Gastrocnemius medialis (tissue), 4 donors: ENCODE results near the gene PRIM1. TPM values are rescaled to one million over a fixed set of nuclear protein-coding genes. Genes with fewer than 3 reads are reported as not detected.
"Not testable (repeated sequence)": the region's sequence is repeated elsewhere in the genome, so short reads cannot be mapped to it uniquely, and the experiment has no call there.

Experiments used
- ATAC-seq, 2 donors: fragments of 150-250 bp; one replicate each; pipeline ENCODE4 v1.9.1; 2016
- DNase-seq, 2 donors: peaks; one replicate each; pipeline ENCODE4 v3.0.0-alpha.2; 2019
- H3K27ac ChIP-seq, 4 donors: fragments of 200-600 bp; sonication (generic); 1 replicate in 1 of 4; 2 replicates in 3 of 4; pipeline ENCODE4 v1.5.1; 2016 to 2018; ENCODE audit warnings: mild to moderate bottlenecking in 2 of 4, moderate library complexity in 1 of 4
- H3K27me3 ChIP-seq, 3 donors: fragments of 200-600 bp; sonication (generic) in 2 of 3; 1 replicate in 1 of 3; 2 replicates in 2 of 3; pipeline versions ENCODE4 v1.5.1 to v1.6.0; 2016 to 2019; ENCODE audit warnings: mild to moderate bottlenecking in 1 of 3, moderate library complexity in 1 of 3
- H3K36me3 ChIP-seq, 2 donors: fragments of 200-600 bp; sonication (generic) in 1 of 2; one replicate each; pipeline ENCODE4 v1.5.1; 2017 to 2018
- H3K4me1 ChIP-seq, 2 donors: fragments of 200-600 bp; sonication (generic) in 1 of 2; one replicate each; pipeline ENCODE4 v1.5.1; 2016 to 2017; ENCODE audit warnings: mild to moderate bottlenecking in 2 of 2
- H3K4me3 ChIP-seq, 4 donors: fragments of 200-600 bp; sonication (generic) in 3 of 4; 1 replicate in 1 of 4; 2 replicates in 3 of 4; pipeline ENCODE4 v1.5.1; 2016 to 2019; ENCODE audit warnings: mild to moderate bottlenecking in 2 of 4
- H3K9me3 ChIP-seq, 3 donors: fragments of 200-600 bp; sonication (generic) in 2 of 3; 1 replicate in 1 of 3; 2 replicates in 2 of 3; pipeline ENCODE4 v1.5.1; 2016 to 2019
- POLR2A ChIP-seq, 2 donors: fragments of 450-650 bp; IDR thresholded peaks; one replicate each; pipeline ENCODE4 v1.6.1; 2017; ENCODE audit warnings: antibody characterized with exemption in 2 of 2, mild to moderate bottlenecking in 2 of 2, moderate library complexity in 2 of 2
- in situ Hi-C, 4 donors: fragments of 200-750 bp; cut with MboI; loops; one replicate each; pipeline versions ENCODE4 v1.15.0 to v1.8.0; 2017; ENCODE audit warnings: low sequenced_read_pairs in 4 of 4
- intact Hi-C: fragments of 100-400 bp; cut with DNase I; formaldehyde crosslinking; loops from one replicate; pipeline ENCODE4 v1.15.1; 2023; ENCODE audit warnings: low total_unique reads
- total RNA-seq, 4 donors: library from RNA; depleted of rRNA; stranded (reverse); fragments of >200 nt; gene quantifications; one replicate each; pipeline versions ENCODE4 v1.1.0 to v1.2.3, GENCODE V29; 2016
- TF ChIP-seq, protein P1 (sequence below), 5 experiments: fragments of 450-650 bp in 3 of 5; fragments of 200-600 bp in 2 of 5; sonication (generic) in 2 of 5; IDR thresholded peaks in 4 of 5; conservative IDR thresholded peaks in 1 of 5; 1 replicate in 4 of 5; 2 replicates in 1 of 5; pipeline ENCODE4 v1.5.1; 2016 to 2019; ENCODE audit warnings: antibody characterized with exemption in 5 of 5, mild to moderate bottlenecking in 3 of 5, moderate library complexity in 3 of 5

PRIM1 gene
- total RNA-seq, 4 donors from 2014 or later, result 3.2 to 5.9 (median 3.7) TPM

DNA sequence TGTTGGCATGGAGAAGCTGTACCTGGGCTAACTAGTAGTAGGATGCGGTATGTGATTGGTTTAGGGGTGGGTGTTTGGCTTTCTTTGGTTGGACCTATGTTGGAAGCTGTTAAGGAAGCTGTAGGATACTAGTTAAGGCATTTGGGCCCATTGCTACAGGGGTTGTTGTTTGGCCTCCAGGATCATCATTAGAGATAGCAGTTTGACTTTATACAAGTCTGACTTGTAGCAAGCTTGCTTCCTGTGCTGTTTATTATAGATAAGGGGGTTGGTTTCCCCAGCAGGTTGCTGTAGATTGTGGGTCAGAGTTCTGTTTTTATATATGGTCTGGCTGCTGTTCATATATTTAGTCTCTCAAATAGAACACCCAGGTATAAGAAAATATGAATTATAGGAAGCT lies 1.4 kb upstream of the PRIM1 start:
- TF ChIP-seq, protein P1, sequence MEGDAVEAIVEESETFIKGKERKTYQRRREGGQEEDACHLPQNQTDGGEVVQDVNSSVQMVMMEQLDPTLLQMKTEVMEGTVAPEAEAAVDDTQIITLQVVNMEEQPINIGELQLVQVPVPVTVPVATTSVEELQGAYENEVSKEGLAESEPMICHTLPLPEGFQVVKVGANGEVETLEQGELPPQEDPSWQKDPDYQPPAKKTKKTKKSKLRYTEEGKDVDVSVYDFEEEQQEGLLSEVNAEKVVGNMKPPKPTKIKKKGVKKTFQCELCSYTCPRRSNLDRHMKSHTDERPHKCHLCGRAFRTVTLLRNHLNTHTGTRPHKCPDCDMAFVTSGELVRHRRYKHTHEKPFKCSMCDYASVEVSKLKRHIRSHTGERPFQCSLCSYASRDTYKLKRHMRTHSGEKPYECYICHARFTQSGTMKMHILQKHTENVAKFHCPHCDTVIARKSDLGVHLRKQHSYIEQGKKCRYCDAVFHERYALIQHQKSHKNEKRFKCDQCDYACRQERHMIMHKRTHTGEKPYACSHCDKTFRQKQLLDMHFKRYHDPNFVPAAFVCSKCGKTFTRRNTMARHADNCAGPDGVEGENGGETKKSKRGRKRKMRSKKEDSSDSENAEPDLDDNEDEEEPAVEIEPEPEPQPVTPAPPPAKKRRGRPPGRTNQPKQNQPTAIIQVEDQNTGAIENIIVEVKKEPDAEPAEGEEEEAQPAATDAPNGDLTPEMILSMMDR (IDR thresholded peaks at IDR 0.05 in 4 of 5, conservative IDR thresholded peaks at IDR 0.05 in 1 of 5), result no peak
- TF ChIP-seq POLR2A (IDR thresholded peaks at IDR 0.05), result no peak
- in situ Hi-C loops, result no loop called here
- no peaks in the 10 kb centered on the region for H3K36me3 ChIP-seq
- no peak overlapping the region for H3K4me3 ChIP-seq
- ATAC-seq (no peak), DNase-seq (no peak)
- H3K9me3 ChIP-seq, result no peaks in the 10 kb centered on the region
- no peak overlapping the region for H3K27ac ChIP-seq
- intact Hi-C loops, result loop anchor here (5.0 kb wide), 1 partner anchor 254 kb away; the partner anchor contains the start of gene ZBTB39
- H3K27me3 ChIP-seq, result no peaks in the 10 kb centered on the region
- peaks cover 3 to 8% of the 10 kb centered on the region in 2 donors for H3K4me1 ChIP-seq

DNA sequence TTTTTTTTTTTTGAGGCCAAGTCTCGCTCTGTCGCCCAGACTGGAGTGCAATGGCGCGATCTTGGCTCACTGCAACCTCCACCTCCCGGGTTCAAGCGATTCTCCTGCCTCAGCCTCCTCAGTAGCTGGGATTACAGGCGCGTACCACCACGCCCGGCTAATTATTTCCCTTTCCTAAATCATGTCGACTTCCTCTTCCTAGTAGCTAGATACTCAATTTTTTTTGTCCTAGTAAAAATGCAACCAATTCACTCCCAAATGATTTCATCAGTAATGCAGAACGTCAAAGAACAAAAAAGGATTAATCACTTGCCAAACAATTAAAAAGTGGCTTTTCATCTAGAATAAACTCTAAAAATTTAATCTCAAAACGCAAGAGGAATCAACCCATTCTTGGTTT lies 1.5 kb downstream of the PRIM1 start:
- DNase-seq, H3K4me3 ChIP-seq, H3K27ac ChIP-seq, H3K4me1 ChIP-seq, in situ Hi-C loops, H3K27me3 ChIP-seq, ATAC-seq, H3K36me3 ChIP-seq, H3K9me3 ChIP-seq: not testable (repeated sequence)
- intact Hi-C loops, result loop anchor here (5.0 kb wide), 1 partner anchor 257 kb away; the partner anchor contains the start of gene ZBTB39

DNA sequence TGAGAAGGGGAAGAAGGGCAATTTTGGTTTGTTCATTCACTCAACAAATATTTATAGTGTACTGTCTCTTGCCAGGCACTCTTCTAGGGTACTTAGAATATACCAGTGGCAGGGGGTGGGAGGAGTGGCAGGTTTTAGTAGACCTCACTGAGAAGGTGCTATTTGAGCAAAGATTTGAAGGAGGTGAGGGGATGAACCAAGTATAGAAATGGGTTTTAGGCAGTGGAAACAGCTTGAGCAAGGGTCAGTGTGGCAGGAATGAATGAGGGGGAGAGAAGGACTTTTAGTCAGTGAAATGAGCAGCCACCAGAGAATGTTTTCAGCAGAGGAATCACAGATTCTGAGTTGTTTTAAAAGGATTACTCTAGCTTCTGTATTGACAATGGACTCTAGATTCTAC lies 2.3 kb downstream of the PRIM1 start:
- in situ Hi-C loops, result no loop called here
- intact Hi-C loops, result loop anchor here (5.0 kb wide), 1 partner anchor 257 kb away; the partner anchor contains the start of gene ZBTB39
- Histone ChIP-seq H3K4me3 (no peak overlapping the region), H3K9me3 (no peaks in the 10 kb centered on the region), H3K27ac (no peak overlapping the region), H3K36me3 (peaks cover 0 to 3% of the 10 kb centered on the region in 2 donors), H3K4me1 (peaks cover 3 to 8% of the 10 kb centered on the region in 2 donors), H3K27me3 (no peaks in the 10 kb centered on the region)
- DNase-seq, result no peak
- TF ChIP-seq POLR2A (IDR thresholded peaks at IDR 0.05), result no peak
- TF ChIP-seq, protein P1 (IDR thresholded peaks at IDR 0.05 in 4 of 5, conservative IDR thresholded peaks at IDR 0.05 in 1 of 5), result no peak
- ATAC-seq, result no peak

DNA sequence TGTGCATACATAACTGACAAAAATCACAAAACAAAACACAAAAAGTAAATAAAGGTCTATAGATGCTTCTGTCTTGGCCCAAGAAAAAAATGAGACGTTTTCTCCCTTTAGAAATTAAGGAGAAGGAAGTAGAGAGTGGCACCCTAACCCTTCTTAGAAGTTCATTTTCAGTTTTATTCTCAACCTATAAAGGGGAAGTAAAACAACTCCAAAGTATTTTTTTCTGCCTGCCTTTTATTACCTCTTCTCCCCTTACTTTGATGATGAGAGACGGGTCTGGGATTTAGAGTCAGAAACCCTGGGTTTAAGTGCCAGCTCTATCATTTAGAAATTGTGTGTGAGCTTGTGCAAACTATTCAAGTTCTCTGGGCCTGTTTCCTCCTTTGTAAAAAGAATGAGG lies 2.8 kb downstream of the PRIM1 start:
- in situ Hi-C loops, result no loop called here
- DNase-seq, result no peak
- peaks cover 0 to 4% of the 10 kb centered on the region in 2 donors for H3K36me3 ChIP-seq
- intact Hi-C loops, result no loop called here
- ATAC-seq, result no peak
- TF ChIP-seq, protein P1 (IDR thresholded peaks at IDR 0.05 in 4 of 5, conservative IDR thresholded peaks at IDR 0.05 in 1 of 5), result no peak
- TF ChIP-seq POLR2A (IDR thresholded peaks at IDR 0.05), result no peak
- H3K9me3 ChIP-seq, result no peaks in the 10 kb centered on the region
- no peak overlapping the region for H3K27ac ChIP-seq
- no peaks in the 10 kb centered on the region for H3K27me3 ChIP-seq
- no peak overlapping the region for H3K4me3 ChIP-seq
- peaks cover 3 to 8% of the 10 kb centered on the region in 2 donors for H3K4me1 ChIP-seq

DNA sequence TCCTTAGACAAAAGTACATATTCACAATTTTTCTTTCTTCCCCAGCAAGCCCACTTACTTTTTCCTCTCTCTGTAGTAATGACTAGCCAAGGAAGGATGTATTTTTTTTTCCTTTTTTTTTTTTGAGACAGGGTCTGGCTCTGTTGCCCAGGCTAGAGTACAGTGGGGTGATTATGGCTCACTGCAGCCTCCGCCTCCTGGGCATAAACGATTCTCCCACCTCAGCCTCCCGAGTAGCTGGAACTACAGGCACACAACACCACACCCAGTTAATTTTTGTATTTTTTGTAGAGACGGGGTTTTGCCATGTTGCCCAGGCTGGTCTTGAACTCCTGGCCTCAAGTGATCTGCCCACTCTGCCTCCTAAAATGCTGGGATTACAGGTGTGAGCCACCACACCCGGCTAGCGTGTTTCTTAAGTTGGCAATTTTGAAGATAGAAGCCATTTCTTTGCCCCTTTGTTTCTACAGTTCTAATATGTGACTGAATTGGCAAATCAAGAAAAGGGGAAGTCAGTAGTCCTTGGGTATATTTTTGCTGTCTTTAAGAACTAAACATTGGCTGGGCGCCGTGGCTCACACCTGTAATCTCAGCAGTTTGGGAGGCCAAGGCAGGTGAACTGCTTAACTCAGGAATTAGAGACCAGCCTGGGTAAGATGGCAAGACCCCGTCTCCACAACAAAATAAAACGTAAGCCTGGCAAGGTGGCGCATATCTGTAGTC lies 23.8 kb downstream of the PRIM1 start:
- ATAC-seq (no peak), DNase-seq (no peak)
- TF ChIP-seq, protein P1 (IDR thresholded peaks at IDR 0.05 in 4 of 5, conservative IDR thresholded peaks at IDR 0.05 in 1 of 5), result no peak
- TF ChIP-seq POLR2A (IDR thresholded peaks at IDR 0.05), result no peak
- no peaks in the 10 kb centered on the region for H3K9me3 ChIP-seq
- no peaks in the 10 kb centered on the region for H3K27me3 ChIP-seq
- intact Hi-C loops, result loop anchor here (10.0 kb wide), 1 partner anchor 1003 kb away; the partner anchor contains the start of genes CD63 and RDH5
- peaks cover 2 to 11% of the 10 kb centered on the region in 2 donors for H3K4me1 ChIP-seq
- peaks cover 0 to 5% of the 10 kb centered on the region in 2 donors for H3K36me3 ChIP-seq
- in situ Hi-C loops, result loop anchor here in 3 of 4 donors (5.0 to 10.0 kb wide), 3 partner anchors 83 to 93 kb away; partner anchors contain the start of genes ATP5F1B (in 1 of the 3) and BAZ2A (in 1 of the 3)
- no peak overlapping the region for H3K27ac ChIP-seq
- H3K4me3 ChIP-seq, result no peak overlapping the region

DNA sequence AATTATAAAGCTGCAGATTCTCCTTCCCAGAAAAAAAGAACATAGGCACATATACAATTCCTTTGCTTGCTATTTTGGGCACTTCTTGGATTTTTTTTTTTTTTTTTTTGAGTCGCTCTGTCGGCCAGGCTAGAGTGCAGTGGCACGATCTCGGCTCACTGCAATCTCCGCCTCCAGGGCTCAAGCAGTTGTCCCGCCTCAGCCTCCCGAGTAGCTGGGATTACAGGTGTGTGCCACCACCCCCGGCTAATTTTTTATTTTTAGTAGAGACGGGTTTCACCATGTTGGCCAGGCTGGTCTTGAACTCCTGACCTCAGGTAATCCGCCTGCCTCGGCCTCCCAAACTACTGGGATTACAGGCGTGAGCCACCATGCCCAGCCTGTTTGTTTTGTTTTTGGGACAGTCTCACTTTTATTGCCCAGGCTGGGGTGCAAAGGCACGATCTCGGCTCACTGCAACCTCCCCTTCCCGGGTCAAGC lies 25.9 kb downstream of the PRIM1 start:
- not testable (repeated sequence) for H3K27me3 ChIP-seq, ATAC-seq, DNase-seq, H3K9me3 ChIP-seq
- Histone ChIP-seq H3K4me3 (peak overlapping the region in 2 of 4 donors; percentile 82 to 85), H3K4me1 (peaks cover 23 to 32% of the 10 kb centered on the region in 2 donors), H3K27ac (peak overlapping the region; percentile 95 to 98 (median 96)), H3K36me3 (peaks cover 0 to 12% of the 10 kb centered on the region in 2 donors)
- in situ Hi-C loops (loop anchor here in 3 of 4 donors (5.0 to 10.0 kb wide), 3 partner anchors 81 to 91 kb away; partner anchors contain the start of genes ATP5F1B (in 1 of the 3) and BAZ2A (in 1 of the 3)), intact Hi-C loops (loop anchor here (10.0 kb wide), 1 partner anchor 1001 kb away; the partner anchor contains the start of genes CD63 and RDH5)
